Lower leg skin (tissue), 3 donors: ENCODE results near the gene PKD2.

Experiments used
- CTCF ChIP-seq, 3 donors: fragments of 450-650 bp; IDR thresholded peaks; one replicate each; pipeline ENCODE4 v1.5.1; 2016; ENCODE audit warnings: antibody characterized with exemption in 3 of 3, mild to moderate bottlenecking in 3 of 3, moderate library complexity in 2 of 3
- POLR2A ChIP-seq, 2 donors: fragments of 450-650 bp; IDR thresholded peaks; one replicate each; pipeline ENCODE4 v1.6.1; 2016 to 2017; ENCODE audit warnings: antibody characterized with exemption in 2 of 2, mild to moderate bottlenecking in 1 of 2, moderate library complexity in 1 of 2

- TF ChIP-seq CTCF (IDR thresholded peaks at IDR 0.05) (no peak), POLR2A (IDR thresholded peaks at IDR 0.05) (no peak)
These were observed 62.6 kb downstream of the PKD2 start for GRCh38 chr4:88070031-88070430.
